HG03175 (cell line): ENCODE measurements around the gene SCPEP1.
"Not testable (repeated sequence)": the region's sequence is repeated elsewhere in the genome, so short reads cannot be mapped to it uniquely, and the experiment has no call there.

Experiments used
- ATAC-seq: cut with Tn5 transposase; IDR thresholded peaks from one replicate; pipeline ENCODE4 v1.9.1; 2021; ENCODE audit warnings: mild to moderate bottlenecking, moderate library complexity; ENCODE audit not compliant: unreplicated experiment

SCPEP1 gene

DNA sequence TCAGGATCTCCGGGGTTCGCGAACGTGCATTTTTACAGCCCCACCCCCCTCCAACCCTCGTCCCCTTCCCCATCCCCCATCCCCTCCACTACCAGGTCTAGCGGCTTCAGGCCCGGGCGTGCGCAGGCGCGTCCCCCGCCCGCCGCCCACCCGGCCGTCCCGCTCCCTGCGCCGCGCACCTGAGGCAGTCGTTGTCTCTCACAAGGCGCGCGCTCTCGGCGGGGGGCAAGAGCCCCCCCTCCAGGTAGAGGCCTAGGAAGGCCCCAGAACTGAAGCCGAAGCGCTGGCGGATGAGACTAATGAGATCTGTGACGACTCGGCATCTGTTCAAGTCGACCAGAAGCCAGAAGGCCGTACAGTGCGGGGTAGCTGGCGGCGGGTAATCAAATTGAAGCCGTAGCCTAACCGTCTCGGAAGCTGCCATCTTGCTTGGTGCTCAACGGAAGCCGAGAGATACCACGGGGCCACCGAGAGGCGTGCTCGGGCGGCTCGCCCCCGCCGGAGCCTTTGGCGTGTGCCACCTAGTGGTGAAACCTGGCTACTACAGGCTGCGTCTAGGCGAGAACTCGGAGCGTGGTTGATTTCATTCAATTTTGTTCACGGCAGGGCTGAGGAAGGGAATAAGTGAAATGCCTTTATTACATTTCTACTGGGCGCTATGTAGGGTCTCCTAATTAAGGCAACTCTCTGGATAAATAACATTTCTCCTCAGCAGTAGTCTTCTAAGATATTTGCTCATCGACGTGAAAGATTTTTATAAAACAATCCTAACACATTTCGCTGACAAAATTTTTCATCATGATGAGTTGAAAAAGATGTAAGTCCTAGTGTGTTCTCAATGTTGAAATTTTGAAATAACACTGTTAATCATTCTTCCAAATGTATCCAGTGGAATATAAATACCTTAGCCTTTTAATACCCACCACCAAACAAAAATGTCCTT, 17.1 kb upstream of the SCPEP1 start, which contains the start of gene COIL:
Gene COIL, minus strand, starts transcription at position 455 of the 943 bp plus-strand sequence. Its CDS starts 31 bp downstream, at position 424.
- ATAC-seq, result peak; percentile 95

DNA sequence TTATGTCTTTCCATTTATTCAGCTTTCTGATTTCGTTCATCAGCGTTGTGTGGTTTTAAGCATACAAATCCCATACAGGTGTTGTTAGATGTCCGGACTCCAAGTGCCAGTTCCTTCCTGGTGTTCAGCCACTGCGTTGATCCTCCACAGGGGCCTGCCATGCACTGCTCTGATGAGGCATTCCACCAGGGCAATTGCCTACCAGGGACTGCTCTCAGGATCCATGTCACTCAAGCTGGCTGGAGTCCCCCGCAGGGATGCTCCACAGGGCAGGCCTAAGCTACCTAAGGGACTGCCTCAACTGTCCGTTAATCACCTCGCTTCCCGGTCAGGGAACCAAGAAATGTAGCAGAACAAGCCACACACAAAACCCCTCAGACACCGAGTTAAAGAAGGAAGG, 12.7 kb upstream of the SCPEP1 start:
- not testable (repeated sequence) for ATAC-seq

DNA sequence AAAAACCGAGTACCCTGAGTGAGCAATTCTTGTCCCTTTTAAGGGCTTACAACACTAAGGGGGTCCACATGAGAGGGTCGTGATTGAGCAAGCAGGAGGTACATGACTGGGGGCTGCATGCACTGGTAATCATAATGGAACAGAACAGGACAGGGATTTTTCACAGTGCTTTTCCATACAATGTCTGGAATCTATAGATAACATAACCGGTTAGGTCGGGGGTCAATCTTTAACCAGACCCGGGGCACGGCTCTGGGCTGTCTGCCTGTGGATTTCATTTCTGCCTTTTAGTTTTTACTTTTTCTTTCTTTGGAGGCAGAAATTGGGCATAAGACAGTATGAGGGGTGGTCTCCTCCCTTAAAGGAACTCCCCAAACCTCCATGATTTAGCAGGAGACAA, 12.2 kb upstream of the SCPEP1 start:
- not testable (repeated sequence) for ATAC-seq

DNA sequence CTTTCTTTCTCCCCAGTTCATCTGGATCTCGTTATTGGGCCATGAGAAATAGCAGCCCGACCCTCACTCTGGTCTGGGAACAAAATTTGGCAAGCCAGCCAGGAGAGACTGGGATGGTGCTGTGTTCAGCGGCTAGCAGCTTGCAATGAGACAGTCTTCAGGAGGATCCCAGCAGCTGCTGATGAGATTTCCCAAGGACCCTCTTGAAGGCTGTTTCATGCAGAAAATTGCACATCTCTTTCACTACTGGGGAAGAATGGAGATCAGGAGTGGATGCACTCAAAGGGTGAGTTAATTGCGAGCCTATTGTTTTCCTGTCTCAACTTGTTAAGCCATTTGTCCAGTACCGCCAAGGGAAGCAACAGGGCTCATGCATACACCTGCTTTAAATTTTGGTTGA, 11.6 kb upstream of the SCPEP1 start:
- ATAC-seq, result no peak

DNA sequence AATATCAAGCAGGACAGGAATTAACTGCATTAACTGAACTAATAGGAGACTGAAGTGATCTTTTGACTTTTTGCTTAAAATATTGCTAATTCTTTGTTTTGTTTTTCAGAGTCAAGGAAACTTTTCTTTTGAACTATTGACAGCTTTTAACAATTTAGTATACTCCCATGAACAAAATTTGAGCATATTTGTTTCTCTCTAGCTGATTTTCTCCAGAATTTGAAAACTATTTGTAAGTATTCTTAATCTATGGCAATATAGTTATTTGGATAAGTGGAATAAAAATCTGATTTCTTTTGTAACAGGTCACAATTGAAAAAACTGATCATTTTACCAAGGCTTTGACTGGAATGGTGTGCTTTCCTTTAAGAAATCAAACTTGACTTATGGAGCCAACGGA, 7.0 kb upstream of the SCPEP1 start:
- ATAC-seq, result no peak

DNA sequence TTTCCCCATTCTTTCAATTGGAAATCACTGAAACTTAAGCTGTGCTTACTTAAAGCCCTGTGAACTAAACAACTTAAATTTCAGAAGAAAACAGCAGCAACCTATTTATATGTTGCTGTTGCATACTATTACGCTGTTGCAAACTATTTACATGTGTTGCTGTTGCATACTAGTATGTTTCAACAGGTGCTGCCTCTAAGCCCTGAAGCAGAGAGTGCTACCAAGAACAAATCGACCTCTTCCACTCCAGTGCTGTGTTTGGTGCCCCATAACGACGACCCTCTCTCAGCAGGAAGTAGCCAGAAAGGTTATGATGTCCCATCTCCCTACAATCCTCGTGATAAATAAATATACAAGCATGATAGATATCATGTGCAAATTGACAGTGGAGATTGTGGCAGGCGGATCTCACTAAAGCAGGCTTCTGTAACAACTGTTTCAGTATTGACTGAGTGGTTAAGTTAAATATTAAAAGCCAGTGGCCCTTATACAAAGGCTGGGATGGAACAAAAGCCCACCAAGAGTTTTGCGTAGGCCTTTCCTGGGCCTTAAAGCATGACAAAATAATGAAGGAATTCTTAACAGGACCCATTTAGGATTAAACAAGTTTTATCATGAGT, 5.7 kb upstream of the SCPEP1 start:
- no peak for ATAC-seq

DNA sequence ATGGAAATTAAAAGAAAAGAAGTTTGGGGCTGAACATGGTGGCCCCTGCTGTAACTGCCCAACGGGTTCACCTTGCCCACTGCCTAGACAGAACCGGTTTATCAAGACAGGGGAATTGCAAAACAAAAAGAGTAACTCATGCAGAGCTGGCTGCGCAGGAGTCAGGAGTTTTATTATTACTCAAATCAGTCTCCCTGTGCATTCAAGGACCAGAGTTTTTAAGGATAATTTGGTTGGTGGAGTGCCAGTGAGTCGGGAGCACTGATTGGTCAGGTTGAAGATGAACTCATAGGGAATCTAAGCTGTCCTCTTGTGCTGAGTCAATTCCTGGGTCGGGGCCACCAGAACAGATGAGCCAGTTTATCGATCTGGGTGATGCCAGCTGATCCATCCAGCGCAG, 4.4 kb upstream of the SCPEP1 start:
- no peak for ATAC-seq

DNA sequence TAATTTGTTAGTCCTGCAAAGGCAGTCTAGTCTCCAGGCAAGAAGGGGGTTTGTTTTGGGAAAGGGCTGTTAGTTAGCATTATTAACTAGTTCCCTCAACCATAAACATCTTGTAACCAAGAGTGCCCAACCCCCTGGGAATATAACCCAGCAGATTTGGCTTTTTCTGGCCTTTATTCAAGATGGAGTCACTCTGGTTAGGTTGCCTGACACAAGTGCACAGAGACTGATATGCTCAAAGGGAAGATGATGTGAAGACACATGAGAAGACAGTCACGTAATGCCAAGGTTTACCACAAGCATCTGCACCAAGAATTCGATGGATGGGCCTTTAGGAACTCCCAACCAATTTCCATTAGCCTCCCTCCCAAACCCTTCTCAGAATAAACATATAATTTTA, 3.9 kb upstream of the SCPEP1 start:
- ATAC-seq, result no peak

DNA sequence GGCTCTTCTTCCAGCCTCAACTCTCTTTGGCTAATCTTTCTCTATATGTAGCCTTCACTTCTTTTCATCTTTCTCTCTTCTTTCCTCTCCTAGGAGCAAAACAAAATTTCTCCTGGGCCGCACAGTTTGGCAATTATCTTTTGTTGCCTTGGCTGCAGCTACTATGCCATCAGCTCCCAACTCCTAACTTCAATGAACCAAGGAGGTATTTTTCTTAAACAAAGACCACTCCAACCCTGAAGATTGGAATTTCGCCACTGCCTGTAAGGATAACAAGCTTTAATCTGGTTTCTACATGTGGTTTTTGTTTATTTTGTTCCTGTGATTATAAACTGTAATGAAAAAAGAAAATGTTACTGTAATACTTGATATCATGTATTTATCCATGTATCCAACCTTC, 2.3 kb upstream of the SCPEP1 start:
- no peak for ATAC-seq

DNA sequence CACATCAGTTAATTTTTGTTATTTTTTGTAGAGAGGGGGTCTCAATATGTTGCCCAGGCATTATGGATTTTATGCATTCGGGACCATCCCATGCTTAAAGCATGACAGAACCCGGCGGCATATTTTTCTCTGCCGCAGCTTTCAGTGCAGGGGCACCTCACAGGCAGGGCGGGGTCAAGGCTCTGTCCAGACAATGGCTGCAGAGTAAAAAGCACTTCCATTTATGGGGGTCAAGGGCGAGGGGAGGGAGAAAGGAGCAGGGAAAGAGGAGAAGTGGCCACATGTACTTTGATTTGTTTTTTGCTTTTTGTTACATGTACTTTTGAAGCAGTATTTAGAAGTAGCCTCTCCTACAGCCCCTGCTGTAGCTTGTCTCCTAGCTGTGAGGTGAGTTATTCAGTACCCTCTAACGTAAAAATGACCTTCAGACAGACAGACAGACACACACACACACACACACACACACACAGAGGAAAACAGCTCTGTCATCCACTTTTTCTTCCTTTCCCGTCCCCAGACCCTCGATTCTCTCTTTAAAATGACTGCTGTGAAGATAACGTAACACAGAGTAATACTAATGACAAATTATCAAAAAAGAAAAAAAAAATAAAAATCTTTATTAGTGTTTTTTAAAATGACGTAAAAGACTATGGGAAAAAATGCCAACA, 856 bp upstream of the SCPEP1 start:
- no peak for ATAC-seq

DNA sequence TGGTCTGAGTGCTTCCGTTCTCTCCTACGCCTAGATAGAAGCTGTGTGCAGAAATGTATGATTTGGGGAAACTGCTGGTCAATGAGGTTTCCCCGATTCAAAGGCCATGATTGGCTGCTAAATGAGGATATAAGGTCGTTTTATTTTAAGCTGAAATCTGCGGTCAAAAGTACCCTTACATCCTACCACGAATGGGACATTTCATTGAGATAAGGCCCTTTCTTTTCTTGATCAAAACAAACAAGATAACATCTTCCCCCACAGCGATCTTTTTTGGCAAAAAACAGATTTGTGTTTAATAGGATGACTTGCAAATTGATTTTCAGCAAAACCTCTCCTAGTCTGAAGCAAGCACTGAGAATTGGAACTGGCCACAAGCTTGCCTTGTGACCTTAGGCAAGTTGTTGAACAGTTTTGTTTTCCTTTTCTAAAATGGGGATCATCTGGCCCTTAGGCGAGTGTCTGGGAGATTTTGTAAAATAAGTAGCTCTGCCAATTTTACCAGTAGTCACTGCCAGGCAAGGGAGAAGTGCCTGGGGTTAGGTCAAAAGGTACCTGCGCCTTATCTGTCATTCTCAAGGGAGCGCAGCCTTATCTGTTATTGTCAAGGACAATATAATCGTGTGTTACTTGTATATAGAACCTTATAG, 635 bp downstream of the SCPEP1 start:
- peak; percentile 48 for ATAC-seq

DNA sequence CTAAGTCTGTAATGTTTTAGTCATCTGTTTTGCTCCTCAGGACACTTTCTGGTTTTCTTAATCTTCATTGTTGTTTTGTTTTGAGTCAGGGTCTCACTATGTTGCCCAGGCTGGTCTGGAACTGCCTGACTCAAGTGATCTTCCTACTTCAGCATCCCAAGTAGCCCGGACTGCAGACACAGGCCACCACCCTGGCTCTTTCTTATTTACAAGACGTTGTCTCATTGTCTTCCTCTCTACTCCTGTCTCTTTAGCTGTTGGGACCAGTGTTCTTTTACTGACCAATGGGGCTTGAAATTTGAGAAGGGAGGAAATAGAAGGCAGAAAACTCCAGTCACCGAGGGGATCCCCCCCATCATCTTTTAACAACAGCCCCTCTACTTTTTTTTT, 1.2 kb downstream of the SCPEP1 start:
- ATAC-seq, result peak; percentile 13

DNA sequence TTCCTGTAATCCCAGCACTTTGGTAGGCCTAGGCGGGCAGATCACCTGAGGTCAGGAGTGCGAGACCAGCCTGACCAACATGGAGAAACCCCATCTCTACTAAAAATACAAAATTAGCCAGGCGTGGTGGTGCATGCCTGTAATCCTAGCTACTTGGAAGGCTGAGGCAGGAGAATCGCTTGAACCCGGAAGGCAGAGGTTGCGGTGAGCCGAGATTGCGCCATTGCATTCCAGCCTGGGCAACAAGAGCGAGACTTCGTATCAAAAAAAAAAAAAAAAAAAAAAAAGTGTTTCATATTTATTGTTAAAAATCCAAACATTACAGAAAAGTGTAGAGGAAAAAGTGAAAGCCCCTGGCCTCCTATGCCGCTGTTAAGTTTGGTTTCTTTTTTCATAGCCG, 2.6 kb downstream of the SCPEP1 start:
- not testable (repeated sequence) for ATAC-seq

DNA sequence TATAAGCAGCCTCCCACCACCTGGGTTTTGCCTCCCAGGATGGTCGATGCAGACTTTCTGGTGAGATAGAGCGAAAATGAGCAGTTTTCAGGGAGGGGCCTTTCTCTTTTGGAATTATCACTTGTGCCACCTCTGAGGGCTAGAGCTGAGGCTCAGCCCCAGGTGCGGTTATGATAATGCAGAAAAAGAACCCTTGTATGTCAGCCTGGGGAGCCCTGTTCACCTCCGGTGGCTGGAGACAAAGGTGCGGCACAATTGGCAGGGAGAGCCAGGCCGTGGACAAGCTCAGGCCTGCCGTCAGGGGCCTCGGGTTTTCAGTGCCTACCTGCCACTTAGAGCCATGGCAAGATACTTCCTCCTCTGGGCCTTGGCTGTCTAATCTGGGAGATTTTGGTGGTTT, 4.4 kb downstream of the SCPEP1 start:
- no peak for ATAC-seq

DNA sequence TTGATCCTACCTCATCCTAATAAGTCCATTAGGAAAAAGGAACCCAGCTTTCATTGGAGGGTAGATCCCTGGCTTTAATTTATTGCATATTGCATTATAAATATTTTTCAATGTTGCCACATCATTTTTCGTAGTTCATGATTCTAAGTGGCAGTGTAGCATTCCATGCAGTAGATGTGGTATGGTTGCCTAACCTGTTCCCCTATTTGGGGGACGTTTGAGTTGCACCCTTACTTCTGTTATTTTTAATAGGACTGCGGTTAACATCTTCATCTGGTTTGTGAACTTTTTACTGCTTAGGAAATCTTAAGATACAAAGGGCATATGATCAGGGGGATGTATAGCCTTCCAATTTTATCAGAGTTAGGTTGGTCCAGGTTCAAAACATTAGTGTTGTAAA, 5.4 kb downstream of the SCPEP1 start:
- no peak for ATAC-seq

DNA sequence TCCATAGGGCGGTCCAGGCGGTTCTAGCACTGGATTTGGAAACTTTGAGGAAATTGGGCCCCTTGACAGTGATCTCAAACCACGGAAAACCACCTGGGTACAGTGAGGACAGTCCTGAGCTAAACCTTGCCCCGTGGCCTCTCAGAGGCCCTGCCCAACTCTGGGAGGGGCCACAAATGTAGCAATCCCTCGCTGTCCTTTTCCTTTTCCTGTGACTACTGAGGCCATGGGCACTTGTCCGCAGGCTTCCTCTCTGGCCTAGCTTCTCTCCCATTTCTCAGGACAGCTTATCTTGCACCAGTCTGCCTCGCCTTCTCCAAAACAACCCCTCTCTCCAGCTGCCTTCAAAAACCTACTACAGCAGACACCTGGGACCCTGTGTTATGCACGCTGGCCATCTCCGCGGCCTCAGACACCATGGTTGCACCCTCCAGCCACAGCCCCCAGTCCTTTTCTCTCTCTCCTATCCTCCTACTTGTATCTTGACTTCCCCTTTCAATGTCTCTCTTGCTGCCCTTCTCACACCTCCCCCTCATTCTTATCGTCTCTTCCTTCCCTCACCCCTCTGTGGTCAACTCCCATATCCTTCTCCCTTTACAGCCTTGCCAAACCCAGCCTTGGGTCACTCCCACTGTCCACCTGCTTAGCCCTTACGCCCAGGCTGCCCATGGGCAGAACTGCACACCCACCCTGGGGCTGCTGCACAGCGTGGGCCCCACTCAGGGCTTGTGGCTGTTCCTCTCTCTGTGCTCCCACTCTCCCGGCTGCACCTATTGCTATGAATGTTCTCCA, 7.6 kb downstream of the SCPEP1 start:
- ATAC-seq, result no peak

DNA sequence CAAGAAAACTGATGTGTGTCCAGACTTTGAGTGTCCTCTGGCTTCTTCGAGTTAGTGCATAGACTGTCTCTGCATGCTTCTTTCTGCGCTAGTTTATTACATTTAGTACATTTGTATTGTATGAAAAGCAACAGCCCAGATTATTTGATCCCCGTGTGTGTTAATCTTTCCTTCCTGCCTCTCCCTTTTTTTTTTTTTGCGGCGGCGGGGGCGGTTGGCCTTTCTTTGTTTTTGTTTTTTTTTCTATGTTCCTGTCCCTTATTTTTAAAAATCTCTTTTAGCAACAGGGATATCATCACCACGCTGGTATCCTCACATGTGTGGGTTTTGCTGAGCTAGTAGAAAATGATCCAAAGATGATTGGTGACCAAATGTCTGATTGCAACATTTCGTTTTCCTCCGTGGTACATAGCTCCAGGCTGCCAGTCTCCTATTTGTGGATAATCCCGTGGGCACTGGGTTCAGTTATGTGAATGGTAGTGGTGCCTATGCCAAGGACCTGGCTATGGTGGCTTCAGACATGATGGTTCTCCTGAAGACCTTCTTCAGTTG, 9.4 kb downstream of the SCPEP1 start:
- ATAC-seq, result no peak

DNA sequence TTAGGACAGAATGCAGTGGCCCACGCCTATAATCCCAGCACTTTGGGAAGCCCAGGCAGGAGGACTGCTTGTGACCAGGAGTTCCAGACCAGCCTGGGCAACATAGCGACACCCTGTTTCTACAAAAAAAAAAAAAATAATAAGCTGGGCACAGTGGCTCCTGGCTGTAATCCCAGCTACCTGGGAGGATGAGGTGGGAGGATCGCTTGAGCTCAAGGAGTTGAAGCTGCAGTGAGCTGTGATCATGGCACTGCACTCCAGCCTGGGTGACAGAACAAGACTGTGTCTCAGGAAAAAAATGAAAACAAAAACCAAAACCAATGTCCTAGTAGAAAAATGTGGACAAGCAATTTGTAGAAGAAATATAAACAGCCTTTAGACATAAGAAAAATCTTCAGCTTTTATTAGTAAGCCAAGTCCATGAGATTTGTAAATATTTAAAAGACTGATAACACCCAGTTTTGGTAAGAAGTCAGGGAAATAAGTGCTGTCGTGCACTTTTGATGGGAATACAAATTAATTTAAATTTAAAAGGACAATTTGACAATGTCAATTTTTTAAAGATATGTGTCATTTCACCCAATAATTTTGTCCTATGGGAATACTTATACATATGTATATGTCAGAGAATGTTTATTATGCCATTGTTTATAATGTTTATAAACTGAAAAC, 11.1 kb downstream of the SCPEP1 start:
- no peak for ATAC-seq

DNA sequence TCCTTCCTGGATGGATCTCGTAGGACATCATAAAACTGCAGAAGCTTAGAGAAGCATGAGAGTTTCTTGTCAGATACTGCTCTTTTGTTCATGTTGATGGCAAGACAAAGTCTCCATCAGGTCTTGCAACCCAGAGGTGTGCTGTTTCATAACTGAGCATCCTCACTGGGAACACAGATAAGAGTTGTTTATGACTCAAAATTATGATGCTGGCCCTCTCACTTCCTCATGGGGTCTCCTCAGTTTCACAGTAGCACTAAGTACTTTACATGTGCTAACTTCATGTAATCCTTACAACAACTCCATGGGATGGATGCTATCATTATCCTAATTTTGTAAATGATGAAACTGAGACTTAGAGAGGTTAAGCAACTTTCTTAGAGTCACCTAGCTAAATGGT, 14.4 kb downstream of the SCPEP1 start:
- no peak for ATAC-seq
